OCI-LY3 (cell line): ENCODE measurements around the gene FTSJ1.
"Not testable (repeated sequence)": the region's sequence is repeated elsewhere in the genome, so short reads cannot be mapped to it uniquely, and the experiment has no call there.

ENCODE experiments used
- EZH2phosphoT487 ChIP-seq: fragments of 200-600 bp; shearing (Covaris generic); IDR thresholded peaks from 2 replicates; pipeline ENCODE4 v1.6.1; 2018; ENCODE audit warnings: antibody characterized with exemption, mixed run types, low read depth
- TF ChIP-seq, protein P1 (sequence below): fragments of 200-600, 300-600 bp; sonication (generic); IDR thresholded peaks from 2 replicates; pipeline ENCODE4 v1.5.1; 2014; ENCODE audit warnings: antibody characterized with exemption, low read length, low read depth

DNA sequence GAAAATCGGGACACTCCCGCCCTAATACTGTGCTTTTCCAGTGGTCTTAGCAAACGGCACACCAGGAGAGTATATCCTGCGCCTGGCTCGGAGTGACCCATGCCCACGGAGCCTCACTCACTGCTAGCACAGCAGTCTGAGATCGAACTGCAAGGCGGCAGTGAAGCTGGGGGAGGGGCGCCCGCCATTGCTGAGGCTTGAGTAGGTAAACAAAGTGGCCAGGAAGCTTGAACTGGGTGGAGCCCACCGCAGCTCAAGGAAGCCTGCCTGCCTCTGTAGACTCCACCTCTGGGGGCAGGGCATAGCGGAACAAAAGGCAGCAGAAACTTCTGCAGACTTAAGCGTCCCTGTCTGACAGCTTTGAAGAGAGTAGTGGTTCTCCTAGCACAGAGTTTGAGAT lies 42.3 kb upstream of the FTSJ1 start:
- TF ChIP-seq, protein P1, sequence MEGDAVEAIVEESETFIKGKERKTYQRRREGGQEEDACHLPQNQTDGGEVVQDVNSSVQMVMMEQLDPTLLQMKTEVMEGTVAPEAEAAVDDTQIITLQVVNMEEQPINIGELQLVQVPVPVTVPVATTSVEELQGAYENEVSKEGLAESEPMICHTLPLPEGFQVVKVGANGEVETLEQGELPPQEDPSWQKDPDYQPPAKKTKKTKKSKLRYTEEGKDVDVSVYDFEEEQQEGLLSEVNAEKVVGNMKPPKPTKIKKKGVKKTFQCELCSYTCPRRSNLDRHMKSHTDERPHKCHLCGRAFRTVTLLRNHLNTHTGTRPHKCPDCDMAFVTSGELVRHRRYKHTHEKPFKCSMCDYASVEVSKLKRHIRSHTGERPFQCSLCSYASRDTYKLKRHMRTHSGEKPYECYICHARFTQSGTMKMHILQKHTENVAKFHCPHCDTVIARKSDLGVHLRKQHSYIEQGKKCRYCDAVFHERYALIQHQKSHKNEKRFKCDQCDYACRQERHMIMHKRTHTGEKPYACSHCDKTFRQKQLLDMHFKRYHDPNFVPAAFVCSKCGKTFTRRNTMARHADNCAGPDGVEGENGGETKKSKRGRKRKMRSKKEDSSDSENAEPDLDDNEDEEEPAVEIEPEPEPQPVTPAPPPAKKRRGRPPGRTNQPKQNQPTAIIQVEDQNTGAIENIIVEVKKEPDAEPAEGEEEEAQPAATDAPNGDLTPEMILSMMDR = not testable (repeated sequence)
- TF ChIP-seq EZH2phosphoT487 = not testable (repeated sequence)
